ENCODE results near the gene C20orf173. TPM values are rescaled to one million over a fixed set of nuclear protein-coding genes. Genes with fewer than 3 reads are reported as not detected.

The C20orf173 gene
- total and polyA plus RNA-seq, 12 donors: not detected

- no peaks in the 10 kb centered on the region for H3K9me3 ChIP-seq
- no peak overlapping the region for H3K27ac ChIP-seq
- no peaks in the 10 kb centered on the region for H3K27me3 ChIP-seq
- no peak for TF ChIP-seq CTCF (IDR thresholded peaks at IDR 0.05)
- 90% methylated on average over 10 of the region's 10 CpGs for WGBS, 2 donors
- intact Hi-C loops (cut with DNase I): no loop called here
- H3K36me3 ChIP-seq: peaks cover 0 to 3% (median 0%) of the 10 kb centered on the region in 9 donors
- no peak for DNase-seq
- H3K4me1 ChIP-seq: no peaks in the 10 kb centered on the region
- no peak for ATAC-seq
- no peak overlapping the region for H3K4me3 ChIP-seq
Observed at GRCh38 chr20:35563834-35564233, 34.4 kb upstream of the C20orf173 start.

- WGBS, 2 donors: 78 to 85% methylated on average over 10 of the region's 10 CpGs
- no peak for TF ChIP-seq CTCF (IDR thresholded peaks at IDR 0.05)
- intact Hi-C loops (cut with DNase I): no loop called here
- Histone ChIP-seq H3K27ac (no peak overlapping the region), H3K4me1 (no peaks in the 10 kb centered on the region), H3K27me3 (no peaks in the 10 kb centered on the region), H3K9me3 (no peaks in the 10 kb centered on the region), H3K36me3 (peaks cover 0 to 14% (median 0%) of the 10 kb centered on the region in 9 donors), H3K4me3 (no peak overlapping the region)
- ATAC-seq: no peak
- no peak for DNase-seq
Observed at GRCh38 chr20:35562541-35563110, 33.2 kb upstream of the C20orf173 start.

- Histone ChIP-seq H3K4me1 (no peaks in the 10 kb centered on the region), H3K9me3 (no peaks in the 10 kb centered on the region), H3K4me3 (no peak overlapping the region), H3K27ac (no peak overlapping the region), H3K27me3 (no peaks in the 10 kb centered on the region), H3K36me3 (peaks cover 0 to 23% (median 0%) of the 10 kb centered on the region in 9 donors)
- no peak for DNase-seq
- 45 to 54% methylated on average over 5 of the region's 5 CpGs for WGBS, 2 donors
- no peak for ATAC-seq
- TF ChIP-seq CTCF (IDR thresholded peaks at IDR 0.05): no peak
- intact Hi-C loops (cut with DNase I): no loop called here
Observed at GRCh38 chr20:35561671-35562070, 32.2 kb upstream of the C20orf173 start.

- Histone ChIP-seq H3K36me3 (peaks cover 0 to 27% (median 0%) of the 10 kb centered on the region in 9 donors), H3K27ac (no peak overlapping the region), H3K4me1 (no peaks in the 10 kb centered on the region), H3K9me3 (no peaks in the 10 kb centered on the region), H3K27me3 (no peaks in the 10 kb centered on the region), H3K4me3 (no peak overlapping the region)
- DNase-seq (no peak), ATAC-seq (peak in 7 of 8 donors; percentile 26 to 75 (median 54))
- 21 to 25% methylated on average over 7 of the region's 7 CpGs for WGBS, 2 donors
- TF ChIP-seq CTCF (IDR thresholded peaks at IDR 0.05): peak in 4 of 9 donors; percentile 35 to 47 (median 42)
- intact Hi-C loops (cut with DNase I): no loop called here
Observed at GRCh38 chr20:35561268-35561667, 31.8 kb upstream of the C20orf173 start.
